Endothelial cell of umbilical vein (primary cell): Measurements from ENCODE around the gene SETD1A. TPM values are rescaled to one million over a fixed set of nuclear protein-coding genes. Genes with fewer than 3 reads are reported as not detected.
A peak's percentile ranks its signal among the peaks of the same experiment; 100 is the strongest.

Source experiments
- BruUV-seq: library from RNA; stranded (reverse); fragments of 400-500 nt; replicated peaks from 2 replicates; lab custom pipeline; 2021; lab: Mats Ljungman, UMichigan
- CTCF ChIA-PET: fragments of 300-600, 350-600 bp; sonication (Branson Sonifier 250); formaldehyde crosslinking; loops from one replicate; lab custom pipeline; 2021; ENCODE audit warnings: antibody characterized with exemption, inconsistent platforms; lab: Charles Lee
- POLR2A ChIA-PET: fragments of 300-600, 350-600 bp; sonication (Branson Sonifier 250); formaldehyde crosslinking; loops from one replicate; lab custom pipeline; 2021; ENCODE audit warnings: antibody characterized with exemption, inconsistent platforms; lab: Charles Lee
- DNase-seq: peaks from one replicate; pipeline ENCODE4 v3.0.0-alpha.2; 2011; ENCODE audit warnings: low read depth, low spot score
- FAIRE-seq: peaks from 2 replicates; lab custom pipeline; 2011; peaks lifted over from hg19 to GRCh38; lab: Jason Lieb, UNC
- H2AFZ ChIP-seq: 2 replicates; pipeline ENCODE4 v1.6.0; 2012; ENCODE audit warnings: low read depth, low read length, control low read depth, inconsistent platforms
- H3K27ac ChIP-seq: 2 replicates; pipeline ENCODE4 v1.5.1; 2011; ENCODE audit warnings: low read depth, mild to moderate bottlenecking, control low read depth, low read length, moderate library complexity; ENCODE audit not compliant: insufficient read depth
- H3K27me3 ChIP-seq, 2 experiments: 2 replicates each; pipeline versions ENCODE4 v1.6.0 to v1.6.1; 2011; ENCODE audit warnings: low read length in 2 of 2, mixed read lengths in 1 of 2; ENCODE audit not compliant: control insufficient read depth in 2 of 2, insufficient read depth in 2 of 2
- H3K36me3 ChIP-seq, 2 experiments: 2 replicates in 1 of 2; 3 replicates in 1 of 2; pipeline ENCODE4 v1.5.1; 2011; ENCODE audit warnings: low read length in 2 of 2, mild to moderate bottlenecking in 1 of 2, moderate library complexity in 1 of 2; ENCODE audit not compliant: control insufficient read depth in 2 of 2, insufficient read depth in 2 of 2; ENCODE audit errors: extremely low read depth in 1 of 2
- H3K4me1 ChIP-seq: 3 replicates; pipeline ENCODE4 v1.5.1; 2011; ENCODE audit warnings: mild to moderate bottlenecking, low read length; ENCODE audit not compliant: control insufficient read depth, insufficient read depth; ENCODE audit errors: extremely low read depth
- H3K4me2 ChIP-seq: 2 replicates; pipeline ENCODE4 v1.6.1; 2011; ENCODE audit warnings: low read length, control low read depth, mixed read lengths; ENCODE audit not compliant: insufficient read depth
- H3K4me3 ChIP-seq, 3 experiments: fragments of 200-600 bp in 1 of 3; sonication (generic), shearing (Covaris generic) in 1 of 3; replicated peaks in 1 of 3; 2 replicates each; pipeline ENCODE4 v1.5.1; 2011 to 2016; ENCODE audit warnings: control low read depth in 3 of 3, low read length in 3 of 3, mild to moderate bottlenecking in 2 of 3, inconsistent platforms in 1 of 3, low read depth in 1 of 3, moderate library complexity in 1 of 3; ENCODE audit not compliant: insufficient read depth in 1 of 3
- H3K79me2 ChIP-seq: 2 replicates; pipeline ENCODE4 v1.6.0; 2012; ENCODE audit warnings: low read length, inconsistent platforms; ENCODE audit not compliant: control insufficient read depth, insufficient read depth
- H3K9ac ChIP-seq: replicated peaks from 2 replicates; pipeline ENCODE3; 2011; ENCODE audit warnings: low read length, control low read depth; ENCODE audit not compliant: insufficient read depth; ENCODE audit errors: extremely low read depth
- H3K9me1 ChIP-seq: replicated peaks from 3 replicates; pipeline ENCODE4 v1.6.0; 2011; ENCODE audit warnings: mild to moderate bottlenecking, low read length; ENCODE audit not compliant: control insufficient read depth, insufficient read depth; ENCODE audit errors: extremely low read depth
- H3K9me3 ChIP-seq: replicated peaks from 2 replicates; pipeline ENCODE4 v1.5.1; 2012; ENCODE audit warnings: low read length, inconsistent platforms; ENCODE audit not compliant: control insufficient read depth, insufficient read depth
- H4K20me1 ChIP-seq: replicated peaks from 2 replicates; pipeline ENCODE3; 2011; ENCODE audit warnings: mild to moderate bottlenecking, low read length; ENCODE audit not compliant: control insufficient read depth, insufficient read depth; ENCODE audit errors: extremely low read depth
- GATA2 ChIP-seq: IDR thresholded peaks from 2 replicates; pipeline ENCODE4 v1.7.0; 2011; ENCODE audit warnings: low read depth, mild to moderate bottlenecking, moderate library complexity, mixed read lengths, low read length; ENCODE audit not compliant: insufficient read length, insufficient read depth
- JUN ChIP-seq: IDR thresholded peaks from 2 replicates; pipeline ENCODE4 v1.6.1; 2011; ENCODE audit warnings: borderline replicate concordance, low read depth; ENCODE audit not compliant: insufficient read length, insufficient read depth
- POLR2AphosphoS5 ChIP-seq: IDR thresholded peaks from 2 replicates; pipeline ENCODE4 v1.6.1; 2012; ENCODE audit warnings: low read depth, mild to moderate bottlenecking, control low read depth, low read length, moderate library complexity; ENCODE audit not compliant: insufficient read depth
- dilution Hi-C: fragments of 300-500 bp; cut with MboI; formaldehyde crosslinking; loops from one replicate; pipeline ENCODE4 v1.15.0; 2019; ENCODE audit warnings: low sequenced_read_pairs; ENCODE audit not compliant: extremely low pct_ligation_motif_present
- intact Hi-C: fragments of 100-400 bp; cut with micrococcal nuclease; formaldehyde crosslinking; loops from one replicate; pipeline ENCODE4 v1.10.0; 2022
- polyA plus RNA-seq, 4 experiments: library from polyadenylated mRNA; depleted of rRNA in 3 of 4; stranded (reverse) in 3 of 4; unstranded in 1 of 4; fragments of >200 nt; gene quantifications; 2 replicates each; pipeline versions ENCODE4 v1.2.1 to v1.2.3, GENCODE V29; 2011 to 2012; ENCODE audit warnings: missing spikeins in 1 of 4
- total RNA-seq: library from RNA; stranded (reverse); gene quantifications from 2 replicates; pipeline ENCODE4 v1.2.3, GENCODE V29; 2021
- TF ChIP-seq, protein P1 (sequence below), 2 donors: IDR thresholded peaks; 1 replicate in 1 of 2; 2 replicates in 1 of 2; pipeline ENCODE4 v1.5.1; 2011; ENCODE audit warnings: low read length in 2 of 2, mild to moderate bottlenecking in 2 of 2, moderate library complexity in 2 of 2, control low read depth in 1 of 2, inconsistent platforms in 1 of 2, low read depth in 1 of 2; ENCODE audit not compliant: insufficient read depth in 1 of 2; ENCODE audit errors: extremely low read depth in 1 of 2

The SETD1A gene
- total and polyA plus RNA-seq, 2 donors (not counting 3 experiments of a cell fraction or from before 2014, with no cell fraction given) = 3.5 to 21.3 TPM

DNA sequence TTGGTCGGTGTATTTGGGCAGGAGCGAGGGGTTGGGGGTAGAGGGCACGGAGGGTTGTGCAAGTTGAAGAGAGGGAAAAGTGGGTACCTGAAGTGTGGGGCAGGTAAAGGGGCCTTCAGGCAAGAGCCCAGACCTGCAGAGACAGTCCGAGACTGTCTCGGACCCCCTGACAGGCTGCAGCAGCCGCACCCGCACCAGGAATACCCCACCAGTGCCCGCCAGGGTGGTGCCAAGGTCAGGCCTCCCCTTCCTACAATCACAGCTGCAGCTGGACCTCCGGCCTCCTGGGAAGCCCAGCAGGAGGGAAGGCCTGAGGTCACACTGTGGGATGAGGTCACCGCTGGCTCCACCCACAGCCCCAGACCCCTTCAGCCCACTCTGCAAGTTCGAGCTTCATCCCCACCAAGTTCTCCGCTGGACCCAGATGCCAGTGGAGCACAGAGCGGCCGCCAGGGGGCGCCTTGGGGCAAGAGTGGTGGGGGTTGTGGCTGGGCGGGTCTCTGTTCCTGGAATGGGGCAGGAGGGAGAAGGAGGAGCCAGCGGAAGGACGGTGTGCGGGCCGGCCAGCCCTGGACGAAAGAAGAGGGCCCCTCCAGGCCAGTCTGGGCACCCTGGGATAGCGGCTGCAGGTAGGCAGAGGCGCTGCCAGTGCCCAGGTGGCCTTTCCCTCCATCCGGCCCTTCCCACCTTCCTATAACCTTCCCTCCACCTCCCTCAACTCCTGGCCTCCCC, 27.3 kb downstream of the SETD1A start, which contains the start of gene HSD3B7:
Gene HSD3B7, plus strand, starts transcription at position 539 of the 732 bp plus-strand sequence. CDS start 452 bp downstream, outside the sequence.
- H3K9me1 ChIP-seq = no peaks in the 10 kb centered on the region
- no peak within 1 kb of the TSS for H3K27ac ChIP-seq
- H3K4me2 ChIP-seq = no peak within 1 kb of the TSS
- H3K9ac ChIP-seq = no peak within 1 kb of the TSS
- no peaks in the 10 kb centered on the region for H3K4me1 ChIP-seq
- BruUV-seq = no TSS peak
- DNase-seq (peak; percentile 69), FAIRE-seq (peak; percentile 89)
- CTCF ChIA-PET = interaction anchor here (0.6 to 5.0 kb wide), 39 partner anchors 9 to 883 kb away, joined by 3 to 66 read pairs (median 5); partner anchors contain the start of genes KAT8, SETD1A, STX4 and VKORC1
- dilution Hi-C loops (no loop called here), intact Hi-C loops (loop anchor here (1.0 to 10.0 kb wide), 7 partner anchors 89 to 883 kb away; partner anchors contain the start of genes ZNF646 and ZNF668)
- no peaks in the 10 kb centered on the region for H3K79me2 ChIP-seq
- H3K36me3 ChIP-seq = peaks cover 4 to 16% of the 10 kb centered on the region in 2 experiments
- peak within 1 kb of the TSS in 1 of 3 experiments; percentile 19 for H3K4me3 ChIP-seq
- no peaks in the 10 kb centered on the region for H3K27me3 ChIP-seq
- no peaks in the 10 kb centered on the region for H3K9me3 ChIP-seq
- H2AFZ ChIP-seq = peak within 1 kb of the TSS; percentile 43
- TF ChIP-seq JUN (no peak), POLR2AphosphoS5 (peak; percentile 33), GATA2 (no peak)
- TF ChIP-seq, protein P1, sequence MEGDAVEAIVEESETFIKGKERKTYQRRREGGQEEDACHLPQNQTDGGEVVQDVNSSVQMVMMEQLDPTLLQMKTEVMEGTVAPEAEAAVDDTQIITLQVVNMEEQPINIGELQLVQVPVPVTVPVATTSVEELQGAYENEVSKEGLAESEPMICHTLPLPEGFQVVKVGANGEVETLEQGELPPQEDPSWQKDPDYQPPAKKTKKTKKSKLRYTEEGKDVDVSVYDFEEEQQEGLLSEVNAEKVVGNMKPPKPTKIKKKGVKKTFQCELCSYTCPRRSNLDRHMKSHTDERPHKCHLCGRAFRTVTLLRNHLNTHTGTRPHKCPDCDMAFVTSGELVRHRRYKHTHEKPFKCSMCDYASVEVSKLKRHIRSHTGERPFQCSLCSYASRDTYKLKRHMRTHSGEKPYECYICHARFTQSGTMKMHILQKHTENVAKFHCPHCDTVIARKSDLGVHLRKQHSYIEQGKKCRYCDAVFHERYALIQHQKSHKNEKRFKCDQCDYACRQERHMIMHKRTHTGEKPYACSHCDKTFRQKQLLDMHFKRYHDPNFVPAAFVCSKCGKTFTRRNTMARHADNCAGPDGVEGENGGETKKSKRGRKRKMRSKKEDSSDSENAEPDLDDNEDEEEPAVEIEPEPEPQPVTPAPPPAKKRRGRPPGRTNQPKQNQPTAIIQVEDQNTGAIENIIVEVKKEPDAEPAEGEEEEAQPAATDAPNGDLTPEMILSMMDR (IDR thresholded peaks at IDR 0.05; ENCODE audit: extremely low read depth in 1 of 2, insufficient read depth in 1 of 2, low read depth in 1 of 2, low read length in 2 of 2) = peak; percentile 93 to 97
- no peaks in the 10 kb centered on the region for H4K20me1 ChIP-seq
- POLR2A ChIA-PET = interaction anchor here (1.1 to 1.2 kb wide), 2 partner anchors 195 kb away, joined by 4 read pairs; partner anchors contain the start of gene FUS
